H9 (cell line): ENCODE data around the gene S1PR4. TPM values are rescaled to one million over a fixed set of nuclear protein-coding genes. Genes with fewer than 3 reads are reported as not detected.

Experiments used
- DNase-seq: peaks from one replicate; pipeline ENCODE4 v3.0.0-alpha.2; 2017
- H2AFZ ChIP-seq: one replicate; pipeline ENCODE4 v1.6.1; 2013; ENCODE audit warnings: mild to moderate bottlenecking, low read length, control low read depth, moderate library complexity
- H2AK5ac ChIP-seq: 2 replicates; pipeline ENCODE4 v1.6.1; 2013; ENCODE audit warnings: low read length, control low read depth, mixed read lengths; ENCODE audit not compliant: insufficient read length
- H2BK120ac ChIP-seq: one replicate; pipeline ENCODE4 v1.6.1; 2013; ENCODE audit warnings: low read depth, mild to moderate bottlenecking, low read length, control low read depth, inconsistent platforms; ENCODE audit not compliant: poor library complexity, severe bottlenecking
- H2BK12ac ChIP-seq: 2 replicates; pipeline ENCODE4 v1.6.1; 2013; ENCODE audit warnings: low read length, control low read depth, mixed read lengths, low read depth; ENCODE audit not compliant: insufficient read length
- H2BK15ac ChIP-seq: 2 replicates; pipeline ENCODE4 v1.6.1; 2013; ENCODE audit warnings: low read depth, low read length, control low read depth
- H2BK20ac ChIP-seq: one replicate; pipeline ENCODE4 v1.6.1; 2013; ENCODE audit warnings: low read depth, mild to moderate bottlenecking, low read length, control low read depth, inconsistent platforms; ENCODE audit not compliant: poor library complexity, severe bottlenecking
- H2BK5ac ChIP-seq: 2 replicates; pipeline ENCODE4 v1.6.1; 2013; ENCODE audit warnings: low read length, control low read depth, mixed read lengths; ENCODE audit not compliant: insufficient read length
- H3K14ac ChIP-seq: 2 replicates; pipeline ENCODE4 v1.6.1; 2013; ENCODE audit warnings: low read length, control low read depth; ENCODE audit not compliant: insufficient read depth
- H3K18ac ChIP-seq: 2 replicates; pipeline ENCODE4 v1.6.1; 2013; ENCODE audit warnings: low read depth, mild to moderate bottlenecking, mixed read lengths, low read length, control low read depth; ENCODE audit not compliant: insufficient read length
- H3K23ac ChIP-seq: 2 replicates; pipeline ENCODE4 v1.6.1; 2013; ENCODE audit warnings: low read length, control low read depth, mixed read lengths, low read depth; ENCODE audit not compliant: insufficient read length
- H3K23me2 ChIP-seq: 2 replicates; pipeline ENCODE4 v1.6.1; 2013; ENCODE audit warnings: low read depth, mild to moderate bottlenecking, mixed read lengths, low read length, control low read depth; ENCODE audit not compliant: insufficient read length, poor library complexity, severe bottlenecking
- H3K27ac ChIP-seq: 2 replicates; pipeline ENCODE4 v1.5.1; 2013; ENCODE audit warnings: low read length, control low read depth, mixed read lengths, low read depth; ENCODE audit not compliant: insufficient read length
- H3K27me3 ChIP-seq: 2 replicates; pipeline ENCODE4 v1.6.1; 2013; ENCODE audit warnings: low read length, control low read depth, inconsistent platforms; ENCODE audit not compliant: insufficient read depth
- H3K4ac ChIP-seq: 2 replicates; pipeline ENCODE4 v1.6.1; 2013; ENCODE audit warnings: low read depth, mild to moderate bottlenecking, control low read depth, inconsistent platforms, low read length, moderate library complexity
- H3K4me1 ChIP-seq: 2 replicates; pipeline ENCODE4 v1.6.1; 2013; ENCODE audit warnings: low read length, control low read depth, inconsistent platforms; ENCODE audit not compliant: insufficient read depth
- H3K4me2 ChIP-seq: 2 replicates; pipeline ENCODE4 v1.6.1; 2013; ENCODE audit warnings: low read length, control low read depth, mixed read lengths; ENCODE audit not compliant: insufficient read length, insufficient read depth
- H3K56ac ChIP-seq: 2 replicates; pipeline ENCODE4 v1.6.1; 2013; ENCODE audit warnings: low read depth, mild to moderate bottlenecking, mixed read lengths, low read length, control low read depth; ENCODE audit not compliant: insufficient read length
- H3K79me1 ChIP-seq: 2 replicates; pipeline ENCODE4 v1.6.1; 2013; ENCODE audit warnings: low read depth, mild to moderate bottlenecking, moderate library complexity, low read length, control low read depth, inconsistent platforms; ENCODE audit not compliant: insufficient read depth, poor library complexity, severe bottlenecking
- H3K79me2 ChIP-seq: 2 replicates; pipeline ENCODE4 v1.6.1; 2013; ENCODE audit warnings: low read length, control low read depth, inconsistent platforms; ENCODE audit not compliant: insufficient read depth
- H3K9ac ChIP-seq: 2 replicates; pipeline ENCODE4 v1.6.1; 2013; ENCODE audit warnings: low read length, control low read depth, mixed read lengths; ENCODE audit not compliant: insufficient read length; ENCODE audit errors: extremely low read depth
- H3K9me3 ChIP-seq: one replicate; pipeline ENCODE4 v1.6.1; 2013; ENCODE audit warnings: low read depth, low read length, inconsistent platforms; ENCODE audit not compliant: control insufficient read depth
- H3T11ph ChIP-seq: one replicate; pipeline ENCODE4 v1.6.1; 2013; ENCODE audit warnings: mild to moderate bottlenecking, low read length, control low read depth, inconsistent platforms
- H4K20me1 ChIP-seq: one replicate; pipeline ENCODE4 v1.6.1; 2013; ENCODE audit not compliant: control insufficient read depth, insufficient read length, insufficient read depth
- H4K5ac ChIP-seq: 2 replicates; pipeline ENCODE4 v1.6.1; 2013; ENCODE audit warnings: low read depth, mild to moderate bottlenecking, mixed read lengths, low read length, control low read depth; ENCODE audit not compliant: insufficient read length
- H4K8ac ChIP-seq: replicated peaks from 2 replicates; pipeline ENCODE4 v1.6.1; 2013; ENCODE audit warnings: low read length, control low read depth, mixed read lengths, low read depth; ENCODE audit not compliant: insufficient read length
- H4K91ac ChIP-seq: 2 replicates; pipeline ENCODE4 v1.6.1; 2013; ENCODE audit warnings: low read depth, mild to moderate bottlenecking, moderate library complexity, mixed read lengths, low read length, control low read depth; ENCODE audit not compliant: insufficient read length
- H3K27ac Mint-ChIP-seq, 3 experiments: 2 replicates in 2 of 3; 3 replicates in 1 of 3; pipeline ENCODE4 v1.8.0; 2020 to 2021; ENCODE audit warnings: mixed read lengths in 3 of 3, mild to moderate bottlenecking in 1 of 3, moderate library complexity in 1 of 3
- H3K27me3 Mint-ChIP-seq: 2 replicates; pipeline ENCODE4 v1.8.0; 2021; ENCODE audit warnings: low read depth, mild to moderate bottlenecking, moderate library complexity, mixed read lengths
- H3K36me3 Mint-ChIP-seq, 3 experiments: 2 replicates in 2 of 3; 3 replicates in 1 of 3; pipeline ENCODE4 v1.8.0; 2020 to 2021; ENCODE audit warnings: low read depth in 3 of 3, mixed read lengths in 3 of 3; ENCODE audit not compliant: insufficient read depth in 1 of 3
- H3K4me1 Mint-ChIP-seq, 2 experiments: 2 replicates each; pipeline ENCODE4 v1.8.0; 2020; ENCODE audit warnings: mixed read lengths in 2 of 2
- H3K4me3 Mint-ChIP-seq, 2 experiments: 2 replicates in 1 of 2; 3 replicates in 1 of 2; pipeline ENCODE4 v1.8.0; 2020 to 2021; ENCODE audit warnings: mild to moderate bottlenecking in 2 of 2, mixed read lengths in 2 of 2, moderate library complexity in 1 of 2
- H3K9me3 Mint-ChIP-seq, 2 experiments: 2 replicates in 1 of 2; 3 replicates in 1 of 2; pipeline ENCODE4 v1.8.0; 2020; ENCODE audit warnings: mild to moderate bottlenecking in 2 of 2, mixed read lengths in 2 of 2, moderate library complexity in 1 of 2
- CTCF ChIP-seq: fragments of 200-600 bp; sonication (generic); conservative IDR thresholded peaks from 3 replicates; pipeline ENCODE4 v1.8.0; 2021; ENCODE audit warnings: antibody characterized with exemption, mild to moderate bottlenecking
- WGBS: extraction: QIAGEN DNeasy Blood & Tissue Kit; methylation state at CpG from one replicate; pipeline ENCODE4 v1.1.7; 2013; ENCODE audit warnings: missing lambda C conversion rate, low lambda C conversion rate, mixed read lengths; ENCODE audit not compliant: insufficient read length; ENCODE audit errors: extremely low coverage; 5-methylcytosine and 5-hydroxymethylcytosine counted together
- total RNA-seq: library from RNA; stranded (reverse); gene quantifications from 2 replicates; pipeline ENCODE4 v1.2.1, GENCODE V29; 2021

The S1PR4 gene
- total RNA-seq, 1 experiment from 2014 or later: not detected

DNA sequence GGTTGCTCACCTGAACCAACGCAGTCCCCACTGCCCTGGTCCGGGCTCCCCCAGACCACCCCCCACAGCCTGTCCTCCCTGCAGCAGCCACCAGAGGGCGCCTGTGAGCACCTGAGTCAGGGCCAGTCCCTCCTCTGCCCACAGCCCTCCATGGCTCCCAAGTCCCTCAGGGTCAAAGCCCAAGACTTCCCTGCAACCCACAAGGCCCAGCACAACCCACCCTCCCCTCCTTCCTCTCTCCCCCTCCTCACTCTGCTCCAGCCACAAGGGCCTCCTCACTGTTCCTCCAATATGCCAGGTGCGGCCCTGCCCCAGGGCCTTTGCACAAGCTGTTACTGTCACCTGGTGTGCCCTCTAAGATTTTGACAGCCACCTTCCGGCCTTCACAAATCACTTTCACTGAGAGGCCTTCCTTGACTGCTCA lies 31.9 kb upstream of the S1PR4 start:
- Histone ChIP-seq H3K56ac (no peak overlapping the region), H2BK15ac (no peak overlapping the region), H2AFZ (no peak overlapping the region), H3K14ac (no peak overlapping the region), H3K79me1 (no peaks in the 10 kb centered on the region), H2BK12ac (no peak overlapping the region), H2AK5ac (no peak overlapping the region), H4K8ac (no peak overlapping the region), H3K4me2 (no peak overlapping the region), H4K91ac (no peak overlapping the region), H3K9ac (no peak overlapping the region), H3T11ph (no peak overlapping the region), H3K23me2 (no peaks in the 10 kb centered on the region), H2BK120ac (no peak overlapping the region), H3K4me1 (no peaks in the 10 kb centered on the region), H3K79me2 (no peaks in the 10 kb centered on the region), H3K4ac (no peak overlapping the region), H3K27me3 (no peaks in the 10 kb centered on the region), H3K18ac (no peak overlapping the region), H3K23ac (no peak overlapping the region), H4K5ac (no peak overlapping the region), H3K9me3 (no peaks in the 10 kb centered on the region), H2BK20ac (no peak overlapping the region), H2BK5ac (no peak overlapping the region), H3K27ac (no peak overlapping the region), H4K20me1 (no peaks in the 10 kb centered on the region)
- DNase-seq: peak; percentile 71
- peak; percentile 79 for TF ChIP-seq CTCF
- Mint-ChIP-seq H3K4me1 (peaks cover 6 to 15% of the 10 kb centered on the region in 2 experiments), H3K27ac (no peak overlapping the region), H3K4me3 (no peak overlapping the region), H3K36me3 (no peaks in the 10 kb centered on the region), H3K9me3 (peaks cover 3 to 5% of the 10 kb centered on the region in 2 experiments; a peak in 2 of 5 replicates), H3K27me3 (peaks cover 12% of the 10 kb centered on the region)
- WGBS: no CpG with 5 or more reads among the region's 5 CpGs
